Epidermal melanocyte (primary cell): ENCODE measurements around the gene HSF2BP.
"Not testable (repeated sequence)": the region's sequence is repeated elsewhere in the genome, so short reads cannot be mapped to it uniquely, and the experiment has no call there.

Experiments
- DNase-seq: peaks from one replicate; pipeline ENCODE4 v3.0.0; 2011; ENCODE audit warnings: low spot score; ENCODE audit not compliant: insufficient read length

Gene HSF2BP

GRCh38 chr21:43651926-43652325 is 7.4 kb downstream of the HSF2BP start:
- not testable (repeated sequence) for DNase-seq

GRCh38 chr21:43648171-43648570 is 11.1 kb downstream of the HSF2BP start:
- no peak for DNase-seq

GRCh38 chr21:43646550-43647260 is 12.6 kb downstream of the HSF2BP start:
- peak; percentile 82 for DNase-seq

GRCh38 chr21:43645976-43646375 is 13.3 kb downstream of the HSF2BP start:
- DNase-seq: no peak

- DNase-seq: peak; percentile 59
Observed at GRCh38 chr21:43645136-43645891, 14.0 kb downstream of the HSF2BP start.

GRCh38 chr21:43644609-43645008 is 14.7 kb downstream of the HSF2BP start:
- no peak for DNase-seq

- DNase-seq: no peak
Observed at GRCh38 chr21:43644071-43644470, 15.2 kb downstream of the HSF2BP start.

- DNase-seq: no peak
Observed at GRCh38 chr21:43643193-43643592, 16.1 kb downstream of the HSF2BP start.

- no peak for DNase-seq
Observed at GRCh38 chr21:43640400-43640799, 18.9 kb downstream of the HSF2BP start.

GRCh38 chr21:43639470-43640353 is 19.6 kb downstream of the HSF2BP start:
- DNase-seq: no peak

GRCh38 chr21:43637530-43638158 is 21.6 kb downstream of the HSF2BP start:
- no peak for DNase-seq

GRCh38 chr21:43635436-43635835 is 23.9 kb downstream of the HSF2BP start:
- no peak for DNase-seq

- DNase-seq: no peak
Observed at GRCh38 chr21:43634618-43635017, 24.7 kb downstream of the HSF2BP start.

GRCh38 chr21:43632373-43632905 is 26.8 kb downstream of the HSF2BP start:
- no peak for DNase-seq

GRCh38 chr21:43631411-43632107 is 27.7 kb downstream of the HSF2BP start:
- DNase-seq: no peak

GRCh38 chr21:43627527-43627926 is 31.8 kb downstream of the HSF2BP start:
- DNase-seq: no peak

- no peak for DNase-seq
Observed at GRCh38 chr21:43626390-43626789, 32.9 kb downstream of the HSF2BP start.

- DNase-seq: no peak
Observed at GRCh38 chr21:43624339-43624738, 34.9 kb downstream of the HSF2BP start.

GRCh38 chr21:43623588-43623987 is 35.7 kb downstream of the HSF2BP start:
- DNase-seq: no peak

GRCh38 chr21:43622796-43623195 is 36.5 kb downstream of the HSF2BP start:
- no peak for DNase-seq

GRCh38 chr21:43619856-43620255 is 39.4 kb downstream of the HSF2BP start:
- DNase-seq: no peak
